Hematopoietic multipotent progenitor cell treated with erythropoietin and hydrocortisone succinate and interleukin-3 and kit ligand, for 6 days (in vitro differentiated cells): ENCODE measurements around the gene AADACL4.

Experiments used
- DNase-seq: peaks from one replicate; pipeline ENCODE4 v3.0.0-alpha.2; 2015

AADACL4 gene

GRCh38 chr1:12714710-12715475, 71.0 kb downstream of the AADACL4 start:
- DNase-seq, result no peak

GRCh38 chr1:12715896-12716437, 72.1 kb downstream of the AADACL4 start, which contains the start of gene AADACL3:
Gene AADACL3, plus strand, starts transcription at chr1:12716110. Its CDS starts 67 bp downstream, at chr1:12716177.
- no peak for DNase-seq
